GM19035 (cell line): ENCODE data around the gene PER3.

Experiments
- ATAC-seq: cut with Tn5 transposase; IDR thresholded peaks from one replicate; pipeline ENCODE4 v1.9.1; 2021; ENCODE audit not compliant: unreplicated experiment

PER3 gene

GRCh38 chr1:7783826-7784491 lies at the start of gene PER3:
Gene PER3, plus strand, starts transcription at chr1:7784291. Its CDS starts 587 bp downstream, at chr1:7784878.
- ATAC-seq = peak; percentile 94

- ATAC-seq = no peak
Observed at GRCh38 chr1:7738044-7738443, 46.0 kb upstream of the PER3 start.

- no peak for ATAC-seq
Observed at GRCh38 chr1:7743346-7743745, 40.7 kb upstream of the PER3 start.

- no peak for ATAC-seq
Observed at GRCh38 chr1:7744882-7745281, 39.2 kb upstream of the PER3 start.

- no peak for ATAC-seq
Observed at GRCh38 chr1:7745783-7746182, 38.3 kb upstream of the PER3 start.

- no peak for ATAC-seq
Observed at GRCh38 chr1:7747605-7748004, 36.5 kb upstream of the PER3 start.

- no peak for ATAC-seq
Observed at GRCh38 chr1:7749126-7749525, 35.0 kb upstream of the PER3 start.

- ATAC-seq = no peak
Observed at GRCh38 chr1:7751174-7751573, 32.9 kb upstream of the PER3 start.

- ATAC-seq = no peak
Observed at GRCh38 chr1:7752512-7753417, 31.3 kb upstream of the PER3 start.

- no peak for ATAC-seq
Observed at GRCh38 chr1:7753641-7754040, 30.4 kb upstream of the PER3 start.

GRCh38 chr1:7754234-7754633 lies 29.9 kb upstream of the PER3 start:
- no peak for ATAC-seq

- no peak for ATAC-seq
Observed at GRCh38 chr1:7755448-7755847, 28.6 kb upstream of the PER3 start.

- ATAC-seq = no peak
Observed at GRCh38 chr1:7760245-7760644, 23.8 kb upstream of the PER3 start.

GRCh38 chr1:7761103-7761502 lies 23.0 kb upstream of the PER3 start:
- no peak for ATAC-seq

- no peak for ATAC-seq
Observed at GRCh38 chr1:7767176-7767575, 16.9 kb upstream of the PER3 start.

- no peak for ATAC-seq
Observed at GRCh38 chr1:7768583-7768982, 15.5 kb upstream of the PER3 start.

GRCh38 chr1:7769673-7770412 lies 14.2 kb upstream of the PER3 start:
- ATAC-seq = no peak

- no peak for ATAC-seq
Observed at GRCh38 chr1:7770669-7770996, 13.5 kb upstream of the PER3 start.

GRCh38 chr1:7770997-7771822 lies 12.9 kb upstream of the PER3 start, which contains the start of gene VAMP3:
Gene VAMP3, plus strand, starts transcription at chr1:7771296. Its CDS starts 88 bp downstream, at chr1:7771384.
- ATAC-seq = peak; percentile 85

- no peak for ATAC-seq
Observed at GRCh38 chr1:7771823-7772299, 12.2 kb upstream of the PER3 start.

GRCh38 chr1:7777591-7777990 lies 6.5 kb upstream of the PER3 start:
- no peak for ATAC-seq
